Measurements from ENCODE around the gene PGLYRP1.
A peak's percentile ranks its signal among the peaks of the same experiment; 100 is the strongest.

PGLYRP1 gene

GRCh38 chr19:45999653-46000121 is 23.2 kb downstream of the PGLYRP1 start:
- DNase-seq = peak; percentile 51

GRCh38 chr19:45998834-45999233 is 24.0 kb downstream of the PGLYRP1 start:
- no peak for DNase-seq

- no peak for DNase-seq
These were observed 25.9 kb downstream of the PGLYRP1 start for GRCh38 chr19:45996933-45997332.

- DNase-seq = no peak
These were observed 27.0 kb downstream of the PGLYRP1 start for GRCh38 chr19:45995715-45996385.

GRCh38 chr19:45994998-45995714 is 27.7 kb downstream of the PGLYRP1 start, which contains the start of gene CCDC61:
Gene CCDC61 (plus strand): TSS chr19:45995467. CDS start chr19:46003019, 7,552 bp downstream.
- DNase-seq = peak; percentile 98

GRCh38 chr19:45994456-45994997 is 28.3 kb downstream of the PGLYRP1 start:
- no peak for DNase-seq

GRCh38 chr19:45990113-45990728 is 32.6 kb downstream of the PGLYRP1 start:
- no peak for DNase-seq

GRCh38 chr19:45985321-45985720 is 37.5 kb downstream of the PGLYRP1 start:
- DNase-seq = no peak

- DNase-seq = no peak
These were observed 41.5 kb downstream of the PGLYRP1 start for GRCh38 chr19:45981350-45981749.

GRCh38 chr19:45978156-45978555 is 44.7 kb downstream of the PGLYRP1 start:
- DNase-seq = no peak

- peak; percentile 71 for DNase-seq
These were observed 46.7 kb downstream of the PGLYRP1 start for GRCh38 chr19:45976178-45976577.

- peak; percentile 24 for DNase-seq
These were observed 47.4 kb downstream of the PGLYRP1 start for GRCh38 chr19:45975306-45976070.

- DNase-seq = peak; percentile 54
These were observed 49.1 kb downstream of the PGLYRP1 start, which contains the start of gene NOVA2 for GRCh38 chr19:45973553-45974338. Gene NOVA2 (minus strand): TSS chr19:45973865. CDS start chr19:45973351, 514 bp downstream.

GRCh38 chr19:45972947-45973540 is 49.8 kb downstream of the PGLYRP1 start:
- no peak for DNase-seq

- DNase-seq = no peak
These were observed 50.5 kb downstream of the PGLYRP1 start for GRCh38 chr19:45972081-45972946.

GRCh38 chr19:45971260-45971902 is 51.5 kb downstream of the PGLYRP1 start:
- no peak for DNase-seq

GRCh38 chr19:45969676-45970075 is 53.2 kb downstream of the PGLYRP1 start:
- DNase-seq = no peak
